ENCODE results near the gene TMTC2. TPM values are rescaled to one million over a fixed set of nuclear protein-coding genes. Genes with fewer than 3 reads are reported as not detected.

The TMTC2 gene
- total RNA-seq, 4 donors from 2014 or later: 6.5 to 11.3 (median 8.9) TPM

DNA sequence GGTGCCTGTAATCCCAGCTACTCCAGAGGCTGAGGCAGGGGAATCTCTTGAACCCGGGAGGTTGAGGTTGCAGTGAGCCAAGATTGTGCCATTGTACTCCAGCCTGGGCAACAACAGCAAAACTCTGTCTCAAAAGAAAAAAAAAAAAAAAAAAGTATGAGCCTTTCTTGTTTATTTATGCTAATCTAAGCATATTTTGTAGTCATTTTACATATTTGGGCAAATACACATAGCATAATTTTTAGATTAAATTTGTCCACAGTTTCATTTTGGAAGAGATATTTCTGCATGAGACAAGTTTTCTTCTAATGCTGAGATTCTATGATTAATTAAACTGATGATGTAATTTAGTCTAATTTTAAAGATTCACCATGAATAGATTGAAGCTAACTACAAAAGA, 494.4 kb downstream of the TMTC2 start:
- TF ChIP-seq, protein P1, sequence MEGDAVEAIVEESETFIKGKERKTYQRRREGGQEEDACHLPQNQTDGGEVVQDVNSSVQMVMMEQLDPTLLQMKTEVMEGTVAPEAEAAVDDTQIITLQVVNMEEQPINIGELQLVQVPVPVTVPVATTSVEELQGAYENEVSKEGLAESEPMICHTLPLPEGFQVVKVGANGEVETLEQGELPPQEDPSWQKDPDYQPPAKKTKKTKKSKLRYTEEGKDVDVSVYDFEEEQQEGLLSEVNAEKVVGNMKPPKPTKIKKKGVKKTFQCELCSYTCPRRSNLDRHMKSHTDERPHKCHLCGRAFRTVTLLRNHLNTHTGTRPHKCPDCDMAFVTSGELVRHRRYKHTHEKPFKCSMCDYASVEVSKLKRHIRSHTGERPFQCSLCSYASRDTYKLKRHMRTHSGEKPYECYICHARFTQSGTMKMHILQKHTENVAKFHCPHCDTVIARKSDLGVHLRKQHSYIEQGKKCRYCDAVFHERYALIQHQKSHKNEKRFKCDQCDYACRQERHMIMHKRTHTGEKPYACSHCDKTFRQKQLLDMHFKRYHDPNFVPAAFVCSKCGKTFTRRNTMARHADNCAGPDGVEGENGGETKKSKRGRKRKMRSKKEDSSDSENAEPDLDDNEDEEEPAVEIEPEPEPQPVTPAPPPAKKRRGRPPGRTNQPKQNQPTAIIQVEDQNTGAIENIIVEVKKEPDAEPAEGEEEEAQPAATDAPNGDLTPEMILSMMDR (IDR thresholded peaks at IDR 0.05; ENCODE audit: low read depth): no peak

DNA sequence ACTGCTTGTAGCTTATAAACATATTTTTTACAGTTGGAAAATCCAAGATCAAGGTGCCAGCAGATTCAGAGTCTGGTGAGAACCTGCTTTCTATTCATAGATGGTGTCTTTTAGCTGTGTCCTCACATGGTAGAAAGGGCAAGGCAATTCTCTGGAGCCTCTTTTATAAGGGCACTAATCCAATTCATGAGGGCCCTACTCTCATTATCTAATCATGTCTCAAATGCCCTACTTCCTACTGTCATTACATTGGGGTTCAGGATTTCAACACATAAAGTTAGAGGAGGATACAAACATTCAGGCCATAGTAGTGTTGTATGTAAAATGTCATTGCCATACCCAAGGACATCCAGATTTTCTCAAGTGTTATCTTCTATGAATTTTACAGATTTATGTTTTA, 496.4 kb downstream of the TMTC2 start:
- TF ChIP-seq, protein P1 (IDR thresholded peaks at IDR 0.05; ENCODE audit: low read depth): no peak

Small RNA genes lying within 50 kb of the gene (small RNA-seq; reads per million reads assigned to genes)
- not detected for gene RNU6-977P

All from subcutaneous adipose tissue (tissue), 4 donors.